SU-DHL-6 (cell line): ENCODE data around the gene INPP5K.

Experiments used
- H2AFZ ChIP-seq: fragments of 200-600 bp; sonication (generic); 2 replicates; pipeline ENCODE4 v1.6.1; 2014; ENCODE audit warnings: low read depth, mild to moderate bottlenecking, moderate library complexity, mixed read lengths, antibody characterized with exemption, low read length; ENCODE audit not compliant: severe bottlenecking
- H3F3A ChIP-seq: fragments of 200-600 bp; shearing (Covaris generic); 2 replicates; pipeline ENCODE4 v1.6.0; 2016; ENCODE audit warnings: antibody characterized with exemption, mild to moderate bottlenecking; ENCODE audit not compliant: insufficient read depth
- H3K27ac ChIP-seq: fragments of 200-600 bp; sonication (generic); 2 replicates; pipeline ENCODE4 v1.5.1; 2016; ENCODE audit warnings: low read depth, mild to moderate bottlenecking, low read length, moderate library complexity, mixed read lengths
- H3K27me3 ChIP-seq: fragments of 200-600 bp; sonication (generic), shearing (Covaris generic); 2 replicates; pipeline ENCODE4 v1.6.0; 2014; ENCODE audit warnings: mild to moderate bottlenecking, low read length
- H3K36me3 ChIP-seq: fragments of 200-600 bp; sonication (generic); 2 replicates; pipeline ENCODE4 v1.6.1; 2014; ENCODE audit warnings: mild to moderate bottlenecking, low read length, mixed read lengths
- H3K4me2 ChIP-seq: fragments of 300-600, 200-600 bp; shearing (Covaris generic), sonication (generic); 2 replicates; pipeline ENCODE4 v1.6.0; 2014; ENCODE audit warnings: low read length, low read depth, mild to moderate bottlenecking; ENCODE audit not compliant: poor library complexity, severe bottlenecking
- H3K4me3 ChIP-seq: fragments of 200-600 bp; sonication (generic); 2 replicates; pipeline ENCODE4 v1.5.1; 2014; ENCODE audit warnings: antibody characterized with exemption, low read length, mild to moderate bottlenecking, mixed read lengths; ENCODE audit not compliant: insufficient read depth, poor library complexity, severe bottlenecking
- H3K79me2 ChIP-seq: fragments of 200-600 bp; sonication (generic); 2 replicates; pipeline ENCODE4 v1.6.1; 2014; ENCODE audit warnings: mild to moderate bottlenecking, low read length, moderate library complexity; ENCODE audit not compliant: insufficient read depth
- H3K9ac ChIP-seq: fragments of 200-600 bp; sonication (generic); 2 replicates; pipeline ENCODE4 v1.7.0; 2014; ENCODE audit warnings: mild to moderate bottlenecking, low read length
- H3K9me2 ChIP-seq: fragments of 200-600 bp; sonication (generic); replicated peaks from 2 replicates; pipeline ENCODE4 v1.6.1; 2014; ENCODE audit warnings: low read length; ENCODE audit not compliant: insufficient read depth
- H3K9me3 ChIP-seq: fragments of 200-600 bp; sonication (generic); 2 replicates; pipeline ENCODE4 v1.6.1; 2014; ENCODE audit warnings: low read length, mixed read lengths; ENCODE audit not compliant: insufficient read depth
- H4K20me1 ChIP-seq: fragments of 200-600 bp; sonication (generic); 2 replicates; pipeline ENCODE4 v1.6.1; 2014; ENCODE audit warnings: low read depth, mild to moderate bottlenecking, antibody characterized with exemption, low read length, moderate library complexity, mixed read lengths
- EZH2phosphoT487 ChIP-seq: fragments of 200-600 bp; sonication (generic), shearing (Covaris generic); conservative IDR thresholded peaks from 2 replicates; pipeline ENCODE4 v1.6.1; 2018; ENCODE audit warnings: mild to moderate bottlenecking, antibody characterized with exemption, low read length, moderate library complexity, mixed read lengths
- TF ChIP-seq, protein P1 (sequence below): fragments of 200-600 bp; sonication (generic); IDR thresholded peaks from one replicate; pipeline ENCODE4 v1.5.1; 2017; ENCODE audit warnings: antibody characterized with exemption, mild to moderate bottlenecking, low read length, moderate library complexity; ENCODE audit not compliant: insufficient read depth, poor library complexity, severe bottlenecking

The INPP5K gene

DNA sequence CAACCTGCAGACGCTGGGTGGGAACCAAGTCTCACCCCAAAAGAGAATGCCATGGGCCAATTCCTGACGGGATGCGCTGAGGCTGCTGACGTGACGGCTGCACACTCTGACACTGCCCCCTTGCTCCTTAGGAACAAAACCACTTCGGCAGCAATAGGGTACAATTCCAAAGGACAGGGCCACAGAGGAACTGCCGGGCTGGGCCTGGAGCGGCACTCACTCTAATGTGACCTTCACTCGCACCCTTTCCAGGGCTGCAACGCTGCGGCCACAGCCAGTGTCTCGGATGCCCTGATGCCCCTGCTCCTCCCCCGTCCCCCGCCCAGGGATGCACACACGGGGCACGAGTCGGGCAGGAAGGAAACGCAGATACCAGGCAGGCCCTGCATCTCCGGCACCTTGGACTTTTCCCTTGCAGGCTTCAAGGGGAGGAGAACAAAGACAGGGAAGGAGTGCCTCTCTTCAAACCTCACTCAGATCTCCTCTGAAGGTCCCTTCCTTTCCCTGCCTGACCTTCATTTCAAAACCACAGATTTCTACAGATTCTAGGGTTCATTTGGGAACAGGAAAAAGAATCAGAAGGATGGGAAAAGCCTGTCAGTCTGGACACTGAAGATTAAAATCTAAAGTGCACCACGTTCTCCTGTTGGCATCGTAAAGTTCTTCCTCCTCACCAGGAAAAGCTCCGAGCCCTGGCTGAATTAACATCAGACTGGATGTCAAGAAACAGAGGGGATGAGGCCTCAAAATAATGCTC, 43.9 kb upstream of the INPP5K start:
- TF ChIP-seq, protein P1, sequence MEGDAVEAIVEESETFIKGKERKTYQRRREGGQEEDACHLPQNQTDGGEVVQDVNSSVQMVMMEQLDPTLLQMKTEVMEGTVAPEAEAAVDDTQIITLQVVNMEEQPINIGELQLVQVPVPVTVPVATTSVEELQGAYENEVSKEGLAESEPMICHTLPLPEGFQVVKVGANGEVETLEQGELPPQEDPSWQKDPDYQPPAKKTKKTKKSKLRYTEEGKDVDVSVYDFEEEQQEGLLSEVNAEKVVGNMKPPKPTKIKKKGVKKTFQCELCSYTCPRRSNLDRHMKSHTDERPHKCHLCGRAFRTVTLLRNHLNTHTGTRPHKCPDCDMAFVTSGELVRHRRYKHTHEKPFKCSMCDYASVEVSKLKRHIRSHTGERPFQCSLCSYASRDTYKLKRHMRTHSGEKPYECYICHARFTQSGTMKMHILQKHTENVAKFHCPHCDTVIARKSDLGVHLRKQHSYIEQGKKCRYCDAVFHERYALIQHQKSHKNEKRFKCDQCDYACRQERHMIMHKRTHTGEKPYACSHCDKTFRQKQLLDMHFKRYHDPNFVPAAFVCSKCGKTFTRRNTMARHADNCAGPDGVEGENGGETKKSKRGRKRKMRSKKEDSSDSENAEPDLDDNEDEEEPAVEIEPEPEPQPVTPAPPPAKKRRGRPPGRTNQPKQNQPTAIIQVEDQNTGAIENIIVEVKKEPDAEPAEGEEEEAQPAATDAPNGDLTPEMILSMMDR = no peak
- no peak for TF ChIP-seq EZH2phosphoT487
- peaks cover 26% of the 10 kb centered on the region; the same call in 1 of the 2 replicates for H3K79me2 ChIP-seq
- no peak overlapping the region for H3K27ac ChIP-seq
- H4K20me1 ChIP-seq = no peaks in the 10 kb centered on the region; the same call in 1 of the 2 replicates
- H3K9me2 ChIP-seq = no peaks in the 10 kb centered on the region
- no peaks in the 10 kb centered on the region for H3K9me3 ChIP-seq
- H3K27me3 ChIP-seq = no peaks in the 10 kb centered on the region
- no peak overlapping the region for H3K4me3 ChIP-seq
- no peak overlapping the region for H3K9ac ChIP-seq
- H3K36me3 ChIP-seq = no peaks in the 10 kb centered on the region
- no peak overlapping the region for H3K4me2 ChIP-seq
- H2AFZ ChIP-seq = no peak overlapping the region
- peaks cover 4% of the 10 kb centered on the region; the same call in 1 of the 2 replicates for H3F3A ChIP-seq

DNA sequence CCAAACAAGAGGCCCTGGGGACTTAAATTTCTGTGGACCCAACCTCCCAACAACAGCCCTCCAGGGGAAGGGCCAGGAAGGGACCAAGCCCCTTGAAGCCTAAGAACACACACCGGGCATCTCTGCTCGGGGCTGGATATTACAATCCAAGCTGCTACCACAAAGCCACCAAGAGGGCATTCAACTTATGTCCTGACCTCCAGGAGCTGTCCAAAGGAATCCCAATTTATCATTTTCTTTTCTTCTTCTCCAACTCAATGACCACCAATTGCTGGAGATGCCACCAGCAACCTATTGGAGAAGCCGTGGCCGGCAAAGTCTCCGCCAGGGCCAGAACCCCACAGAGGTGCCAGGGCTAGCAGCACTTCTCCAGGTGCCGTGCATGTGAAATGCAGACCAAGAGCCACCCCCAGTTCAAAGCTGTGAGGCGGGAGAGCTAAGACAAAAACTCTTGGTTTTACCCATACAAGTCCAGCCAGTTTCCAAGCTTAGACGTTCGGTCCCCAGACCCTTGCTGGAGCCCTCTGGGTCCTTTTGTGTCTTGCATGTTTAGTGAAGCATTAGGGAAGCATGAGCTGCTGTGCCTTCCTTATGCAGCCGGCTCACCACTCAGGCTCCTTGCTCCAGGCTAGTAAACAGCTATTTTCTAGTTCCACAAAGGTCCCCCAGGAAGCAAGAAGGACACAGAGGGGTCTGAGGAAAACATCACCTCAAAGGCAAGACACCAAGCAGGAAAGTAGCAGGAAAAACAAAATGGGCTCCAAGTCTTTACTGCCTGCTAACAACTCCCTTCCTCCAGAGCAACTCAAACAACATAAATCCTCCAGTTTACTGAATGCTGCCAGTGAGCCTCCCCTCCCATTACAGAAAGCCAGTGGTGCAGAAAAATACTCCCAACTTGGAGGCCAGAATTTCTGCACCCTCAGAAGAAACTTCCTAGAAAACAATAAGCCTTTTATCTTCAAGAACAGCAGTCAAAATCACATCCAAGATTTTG, 42.9 kb upstream of the INPP5K start:
- Histone ChIP-seq H3K27ac (no peak overlapping the region), H3K36me3 (no peaks in the 10 kb centered on the region), H3K4me2 (no peak overlapping the region), H3K9ac (no peak overlapping the region), H3K27me3 (no peaks in the 10 kb centered on the region), H3K9me3 (no peaks in the 10 kb centered on the region), H3F3A (peaks cover 4% of the 10 kb centered on the region; the same call in 1 of the 2 replicates), H3K4me3 (no peak overlapping the region), H3K9me2 (no peaks in the 10 kb centered on the region), H4K20me1 (no peaks in the 10 kb centered on the region; the same call in 1 of the 2 replicates), H2AFZ (no peak overlapping the region), H3K79me2 (peaks cover 27% of the 10 kb centered on the region; the same call in 1 of the 2 replicates)
- TF ChIP-seq, protein P1 = no peak
- no peak for TF ChIP-seq EZH2phosphoT487

DNA sequence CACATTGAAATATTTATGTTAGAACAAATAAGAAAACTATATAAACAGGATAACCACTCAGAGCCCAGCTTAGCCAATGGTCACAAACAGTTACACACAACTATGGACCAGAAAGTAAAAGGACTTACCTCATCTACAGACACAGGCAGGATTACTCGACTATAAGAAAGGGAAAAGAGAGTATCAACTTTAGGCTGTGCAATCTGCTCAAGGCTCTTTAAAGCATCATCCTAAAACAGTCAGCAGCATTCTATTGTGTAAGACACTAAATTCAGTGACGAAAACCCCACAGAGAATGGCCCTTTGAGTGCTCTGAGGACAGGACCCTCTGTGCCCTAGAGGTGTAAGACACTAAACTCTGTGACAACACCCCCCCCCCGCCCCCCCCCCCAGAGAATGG, 42.0 kb upstream of the INPP5K start:
- Histone ChIP-seq H3K9me3 (no peaks in the 10 kb centered on the region), H3K4me3 (no peak overlapping the region), H4K20me1 (no peaks in the 10 kb centered on the region; the same call in 1 of the 2 replicates), H3K79me2 (peaks cover 27% of the 10 kb centered on the region; the same call in 1 of the 2 replicates), H3F3A (no peaks in the 10 kb centered on the region), H3K27ac (no peak overlapping the region), H3K9me2 (no peaks in the 10 kb centered on the region), H3K4me2 (no peak overlapping the region), H2AFZ (no peak overlapping the region), H3K27me3 (no peaks in the 10 kb centered on the region), H3K9ac (no peak overlapping the region), H3K36me3 (no peaks in the 10 kb centered on the region)
- TF ChIP-seq EZH2phosphoT487 = no peak
- TF ChIP-seq, protein P1 = no peak
